ENCODE results near the gene PAK3. TPM values are rescaled to one million over a fixed set of nuclear protein-coding genes. Genes with fewer than 3 reads are reported as not detected.

The PAK3 gene
- total RNA-seq, 1 donor from 2014 or later = 12.5 TPM

DNA sequence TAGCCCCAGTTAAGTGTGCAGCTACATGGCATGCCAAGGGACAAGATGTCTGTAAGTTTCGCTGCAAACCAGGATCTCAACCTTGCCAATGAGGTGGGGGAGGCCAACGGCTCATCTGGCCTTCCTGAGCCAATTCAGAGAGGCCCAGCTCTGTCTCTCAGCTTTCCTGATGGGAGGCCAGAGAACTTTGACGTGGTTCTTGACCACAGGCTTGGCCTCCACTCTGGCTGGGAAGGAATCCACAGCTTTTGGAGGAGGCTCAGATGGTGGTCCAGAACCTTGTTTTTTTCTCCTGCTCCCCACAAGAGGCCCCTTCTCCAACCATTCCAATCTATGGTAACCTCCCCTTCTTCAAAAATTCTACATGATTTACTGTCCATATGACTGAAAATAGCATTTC, 164.5 kb downstream of the PAK3 start:
- Mint-ChIP-seq H3K36me3 (no peaks in the 10 kb centered on the region), H3K27me3 (ENCODE audit: insufficient read depth, low read depth) (peaks cover 2% of the 10 kb centered on the region), H3K9me3 (no peaks in the 10 kb centered on the region), H3K4me1 (peaks cover 7% of the 10 kb centered on the region), H3K4me3 (no peak overlapping the region), H3K27ac (no peak overlapping the region)
- H4K20me1 ChIP-seq (ENCODE audit: low read depth) = no peaks in the 10 kb centered on the region
- TF ChIP-seq, protein P1, sequence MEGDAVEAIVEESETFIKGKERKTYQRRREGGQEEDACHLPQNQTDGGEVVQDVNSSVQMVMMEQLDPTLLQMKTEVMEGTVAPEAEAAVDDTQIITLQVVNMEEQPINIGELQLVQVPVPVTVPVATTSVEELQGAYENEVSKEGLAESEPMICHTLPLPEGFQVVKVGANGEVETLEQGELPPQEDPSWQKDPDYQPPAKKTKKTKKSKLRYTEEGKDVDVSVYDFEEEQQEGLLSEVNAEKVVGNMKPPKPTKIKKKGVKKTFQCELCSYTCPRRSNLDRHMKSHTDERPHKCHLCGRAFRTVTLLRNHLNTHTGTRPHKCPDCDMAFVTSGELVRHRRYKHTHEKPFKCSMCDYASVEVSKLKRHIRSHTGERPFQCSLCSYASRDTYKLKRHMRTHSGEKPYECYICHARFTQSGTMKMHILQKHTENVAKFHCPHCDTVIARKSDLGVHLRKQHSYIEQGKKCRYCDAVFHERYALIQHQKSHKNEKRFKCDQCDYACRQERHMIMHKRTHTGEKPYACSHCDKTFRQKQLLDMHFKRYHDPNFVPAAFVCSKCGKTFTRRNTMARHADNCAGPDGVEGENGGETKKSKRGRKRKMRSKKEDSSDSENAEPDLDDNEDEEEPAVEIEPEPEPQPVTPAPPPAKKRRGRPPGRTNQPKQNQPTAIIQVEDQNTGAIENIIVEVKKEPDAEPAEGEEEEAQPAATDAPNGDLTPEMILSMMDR (IDR thresholded peaks at IDR 0.05) = no peak
- TF ChIP-seq EZH2phosphoT487 (IDR thresholded peaks at IDR 0.05) (no peak), EZH2 (IDR thresholded peaks at IDR 0.05) (no peak)
- no peak overlapping the region for H3K27ac ChIP-seq
- H3K79me2 ChIP-seq (ENCODE audit: low read depth) = peaks cover 15% of the 10 kb centered on the region
- H3K4me1 ChIP-seq = peaks cover 39% of the 10 kb centered on the region
- H3F3A ChIP-seq (ENCODE audit: low read depth) = no peaks in the 10 kb centered on the region
- H3K4me3 ChIP-seq = no peak overlapping the region
- peaks cover 6% of the 10 kb centered on the region for H3K36me3 ChIP-seq
- no peak for DNase-seq (ENCODE audit: low spot score)
- no peak overlapping the region for H3K4me2 ChIP-seq
- no peaks in the 10 kb centered on the region for H3K27me3 ChIP-seq
- no peak overlapping the region for H2AFZ ChIP-seq (replicated peaks)
- H3K9me3 ChIP-seq (ENCODE audit: low read depth) = no peaks in the 10 kb centered on the region
- no peak overlapping the region for H3K9ac ChIP-seq

DNA sequence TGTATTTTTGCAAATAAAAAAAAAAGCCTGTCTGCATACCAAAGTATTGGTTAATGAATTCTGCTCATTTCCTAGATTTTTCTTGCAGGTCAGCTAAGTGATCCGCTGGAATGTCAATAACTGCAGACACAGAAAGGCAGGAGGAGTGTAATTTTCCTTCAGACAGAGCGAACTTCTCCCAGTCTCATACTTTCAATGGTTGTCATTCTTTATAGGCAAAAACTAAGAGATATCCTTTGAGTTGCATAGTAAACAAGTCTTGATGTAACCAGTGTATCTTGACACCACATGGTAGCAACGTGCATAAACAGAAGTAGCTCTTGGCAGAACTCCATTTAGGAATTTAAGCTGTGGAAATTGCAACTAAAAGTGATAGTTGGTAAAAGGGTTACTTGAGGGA, 166.1 kb downstream of the PAK3 start:
- Mint-ChIP-seq H3K4me1 (peaks cover 7% of the 10 kb centered on the region), H3K27ac (no peak overlapping the region)

DNA sequence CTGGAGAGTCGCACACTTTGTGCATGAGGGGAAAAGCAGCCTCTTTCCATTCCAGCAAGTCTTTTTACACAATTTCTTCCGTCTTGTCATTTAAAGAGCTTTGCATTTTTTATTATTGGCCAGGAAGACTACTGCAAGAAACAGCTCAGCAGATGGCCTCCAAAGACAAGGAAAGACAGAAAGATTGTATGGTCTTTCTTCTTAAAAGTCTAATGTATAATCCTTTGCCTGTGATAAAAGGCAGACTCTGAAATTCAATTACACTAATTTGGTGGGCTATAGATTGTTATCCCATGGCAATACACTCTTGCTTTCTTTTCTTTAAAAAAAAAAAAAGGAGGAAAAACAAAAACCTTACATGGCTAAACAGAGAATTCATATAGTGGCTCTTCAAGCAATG, 168.4 kb downstream of the PAK3 start:
- Histone ChIP-seq H3K36me3 (no peaks in the 10 kb centered on the region), H3K9ac (no peak overlapping the region), H3K4me1 (peaks cover 63% of the 10 kb centered on the region), H3K4me3 (no peak overlapping the region), H3K79me2 (ENCODE audit: low read depth) (peaks cover 52% of the 10 kb centered on the region), H3K4me2 (no peak overlapping the region), H3F3A (ENCODE audit: low read depth) (no peaks in the 10 kb centered on the region), H4K20me1 (ENCODE audit: low read depth) (no peaks in the 10 kb centered on the region), H3K9me3 (ENCODE audit: low read depth) (no peaks in the 10 kb centered on the region), H2AFZ (replicated peaks) (no peak overlapping the region), H3K27me3 (no peaks in the 10 kb centered on the region), H3K27ac (no peak overlapping the region)
- no peaks in the 10 kb centered on the region for H3K9me3 Mint-ChIP-seq
- H3K27ac Mint-ChIP-seq = no peak overlapping the region
- TF ChIP-seq, protein P1 (IDR thresholded peaks at IDR 0.05) = peak; percentile 30
- TF ChIP-seq EZH2 (IDR thresholded peaks at IDR 0.05) = no peak
- TF ChIP-seq EZH2phosphoT487 (IDR thresholded peaks at IDR 0.05) = no peak
- no peak for DNase-seq (ENCODE audit: low spot score)
- no peak overlapping the region for H3K4me3 Mint-ChIP-seq
- no peaks in the 10 kb centered on the region for H3K36me3 Mint-ChIP-seq
- H3K27me3 Mint-ChIP-seq (ENCODE audit: insufficient read depth, low read depth) = peaks cover 2% of the 10 kb centered on the region
- H3K4me1 Mint-ChIP-seq = peaks cover 5% of the 10 kb centered on the region

More for the DNA sequence above, 166.1 kb downstream of the PAK3 start:
- H3K36me3 ChIP-seq = no peaks in the 10 kb centered on the region
- Mint-ChIP-seq H3K27me3 (ENCODE audit: insufficient read depth, low read depth) (peaks cover 2% of the 10 kb centered on the region), H3K4me3 (no peak overlapping the region), H3K36me3 (no peaks in the 10 kb centered on the region), H3K9me3 (no peaks in the 10 kb centered on the region)
- no peaks in the 10 kb centered on the region for H3F3A ChIP-seq (ENCODE audit: low read depth)
- H3K79me2 ChIP-seq (ENCODE audit: low read depth) = peaks cover 29% of the 10 kb centered on the region
- H3K9me3 ChIP-seq (ENCODE audit: low read depth) = no peaks in the 10 kb centered on the region
- TF ChIP-seq, protein P1 (IDR thresholded peaks at IDR 0.05) = no peak
- TF ChIP-seq EZH2 (IDR thresholded peaks at IDR 0.05) (no peak), EZH2phosphoT487 (IDR thresholded peaks at IDR 0.05) (no peak)
- DNase-seq (ENCODE audit: low spot score) = no peak
- peak overlapping the region; percentile 33 for H3K4me2 ChIP-seq
- no peak overlapping the region for H3K9ac ChIP-seq
- H2AFZ ChIP-seq (replicated peaks) = no peak overlapping the region
- no peaks in the 10 kb centered on the region for H4K20me1 ChIP-seq (ENCODE audit: low read depth)
- peaks cover 46% of the 10 kb centered on the region for H3K4me1 ChIP-seq
- no peak overlapping the region for H3K27ac ChIP-seq
- H3K4me3 ChIP-seq = no peak overlapping the region
- no peaks in the 10 kb centered on the region for H3K27me3 ChIP-seq
